ENCODE results near the gene SMIM44. TPM values are rescaled to one million over a fixed set of nuclear protein-coding genes. Genes with fewer than 3 reads are reported as not detected.
A peak's percentile ranks its signal among the peaks of the same experiment; 100 is the strongest.

Gene SMIM44
- total RNA-seq, 2 donors from 2014 or later = not detected

- Mint-ChIP-seq H3K27ac (peak overlapping the region; percentile 88), H3K4me1 (peaks cover 13% of the 10 kb centered on the region), H3K9me3 (no peaks in the 10 kb centered on the region), H3K36me3 (ENCODE audit: low read depth) (peaks cover 12% of the 10 kb centered on the region), H3K27me3 (ENCODE audit: insufficient read depth) (no peaks in the 10 kb centered on the region), H3K4me3 (peak overlapping the region; percentile 88)
- Histone ChIP-seq H3K9me3 (ENCODE audit: control insufficient read depth, low read length) (no peaks in the 10 kb centered on the region), H3K27ac (ENCODE audit: low read depth, low read length) (peak overlapping the region; percentile 10), H3K36me3 (ENCODE audit: control insufficient read depth, insufficient read depth, low read length) (peaks cover 23% of the 10 kb centered on the region), H3K4me1 (ENCODE audit: control insufficient read depth, insufficient read depth, low read length) (no peaks in the 10 kb centered on the region), H3K4me3 (ENCODE audit: low read length) (peak overlapping the region; percentile 84), H3K27me3 (ENCODE audit: control insufficient read depth, insufficient read depth, low read length, poor library complexity, severe bottlenecking) (no peaks in the 10 kb centered on the region), H3K9ac (ENCODE audit: extremely low read depth, low read length, poor library complexity, severe bottlenecking) (peak overlapping the region; percentile 64)
- peak; percentile 66 for DNase-seq
- WGBS, 2 experiments (ENCODE audit: insufficient coverage in 1 of 2, insufficient read length in 1 of 2) = 0% methylated on average over 7 to 63 of the region's 69 CpGs
- no peak for TF ChIP-seq CTCF (conservative IDR thresholded peaks at IDR 0.05)
These were observed 23.4 kb upstream of the SMIM44 start for GRCh38 chr19:3506384-3507340.

- 6 to 37% methylated on average over 25 to 79 of the region's 79 CpGs for WGBS, 2 experiments (ENCODE audit: insufficient coverage in 1 of 2, insufficient read length in 1 of 2)
These were observed 22.6 kb upstream of the SMIM44 start, which contains the start of gene FZR1 for GRCh38 chr19:3505598-3506383. Gene FZR1, plus strand, starts transcription at chr19:3506311. Its CDS starts 16,679 bp downstream, at chr19:3522990.

More at GRCh38 chr19:3505598-3506383, 22.6 kb upstream of the SMIM44 start, which contains the start of gene FZR1:
- Histone ChIP-seq H3K36me3 (ENCODE audit: control insufficient read depth, insufficient read depth, low read length) (peaks cover 22% of the 10 kb centered on the region), H3K27ac (ENCODE audit: low read depth, low read length) (peak within 1 kb of the TSS; percentile 70), H3K9ac (ENCODE audit: extremely low read depth, low read length, poor library complexity, severe bottlenecking) (peak within 1 kb of the TSS; percentile 77), H3K9me3 (ENCODE audit: control insufficient read depth, low read length) (no peaks in the 10 kb centered on the region), H3K4me1 (ENCODE audit: control insufficient read depth, insufficient read depth, low read length) (no peaks in the 10 kb centered on the region), H3K27me3 (ENCODE audit: control insufficient read depth, insufficient read depth, low read length, poor library complexity, severe bottlenecking) (no peaks in the 10 kb centered on the region), H3K4me3 (ENCODE audit: low read length) (peak within 1 kb of the TSS; percentile 84)
- peaks cover 12% of the 10 kb centered on the region for H3K36me3 Mint-ChIP-seq (ENCODE audit: low read depth)
- no peaks in the 10 kb centered on the region for H3K27me3 Mint-ChIP-seq (ENCODE audit: insufficient read depth)
- H3K9me3 Mint-ChIP-seq = no peaks in the 10 kb centered on the region
- TF ChIP-seq CTCF (conservative IDR thresholded peaks at IDR 0.05) = no peak
- peak within 1 kb of the TSS; percentile 99 for H3K27ac Mint-ChIP-seq
- peak within 1 kb of the TSS; percentile 88 for H3K4me3 Mint-ChIP-seq
- peak; percentile 100 for DNase-seq
- H3K4me1 Mint-ChIP-seq = peaks cover 13% of the 10 kb centered on the region
